ENCODE measurements around the gene SEC24D.
"Not testable (repeated sequence)": the region's sequence is repeated elsewhere in the genome, so short reads cannot be mapped to it uniquely, and the experiment has no call there.

The SEC24D gene

GRCh38 chr4:118835571-118836300 lies at the start of gene SEC24D:
SEC24D (minus strand) TSS chr4:118836126; CDS start chr4:118833696, 2,430 bp downstream.
- in situ Hi-C loops (cut with MboI; ENCODE audit: low sequenced_read_pairs), result no loop called here

- in situ Hi-C loops (cut with MboI; ENCODE audit: low sequenced_read_pairs), result no loop called here
Observed at GRCh38 chr4:118884716-118885115, 48.8 kb upstream of the SEC24D start.

GRCh38 chr4:118883861-118884260 lies 47.9 kb upstream of the SEC24D start:
- in situ Hi-C loops (cut with MboI; ENCODE audit: low sequenced_read_pairs), result no loop called here

GRCh38 chr4:118881512-118882146 lies 45.7 kb upstream of the SEC24D start:
- in situ Hi-C loops (cut with MboI; ENCODE audit: low sequenced_read_pairs), result no loop called here

GRCh38 chr4:118879409-118879808 lies 43.5 kb upstream of the SEC24D start:
- in situ Hi-C loops (cut with MboI; ENCODE audit: low sequenced_read_pairs), result no loop called here

GRCh38 chr4:118878507-118878906 lies 42.6 kb upstream of the SEC24D start:
- in situ Hi-C loops (cut with MboI; ENCODE audit: low sequenced_read_pairs), result not testable (repeated sequence)

- in situ Hi-C loops (cut with MboI; ENCODE audit: low sequenced_read_pairs), result no loop called here
Observed at GRCh38 chr4:118877797-118878196, 41.9 kb upstream of the SEC24D start.

GRCh38 chr4:118872181-118872580 lies 36.3 kb upstream of the SEC24D start:
- in situ Hi-C loops (cut with MboI; ENCODE audit: low sequenced_read_pairs), result no loop called here

GRCh38 chr4:118869808-118870342 lies 33.9 kb upstream of the SEC24D start:
- in situ Hi-C loops (cut with MboI; ENCODE audit: low sequenced_read_pairs), result no loop called here

GRCh38 chr4:118867311-118868067 lies 31.6 kb upstream of the SEC24D start:
- in situ Hi-C loops (cut with MboI; ENCODE audit: low sequenced_read_pairs), result no loop called here

- in situ Hi-C loops (cut with MboI; ENCODE audit: low sequenced_read_pairs), result no loop called here
Observed at GRCh38 chr4:118866442-118866841, 30.5 kb upstream of the SEC24D start.

- in situ Hi-C loops (cut with MboI; ENCODE audit: low sequenced_read_pairs), result no loop called here
Observed at GRCh38 chr4:118865091-118865708, 29.3 kb upstream of the SEC24D start.

GRCh38 chr4:118858779-118859178 lies 22.9 kb upstream of the SEC24D start:
- in situ Hi-C loops (cut with MboI; ENCODE audit: low sequenced_read_pairs), result no loop called here

GRCh38 chr4:118857760-118858159 lies 21.8 kb upstream of the SEC24D start:
- in situ Hi-C loops (cut with MboI; ENCODE audit: low sequenced_read_pairs), result no loop called here

- in situ Hi-C loops (cut with MboI; ENCODE audit: low sequenced_read_pairs), result no loop called here
Observed at GRCh38 chr4:118850488-118851173, 14.7 kb upstream of the SEC24D start.

- in situ Hi-C loops (cut with MboI; ENCODE audit: low sequenced_read_pairs), result no loop called here
Observed at GRCh38 chr4:118849867-118850487, 14.1 kb upstream of the SEC24D start.

- in situ Hi-C loops (cut with MboI; ENCODE audit: low sequenced_read_pairs), result no loop called here
Observed at GRCh38 chr4:118848901-118849300, 13.0 kb upstream of the SEC24D start.

GRCh38 chr4:118848242-118848641 lies 12.3 kb upstream of the SEC24D start:
- in situ Hi-C loops (cut with MboI; ENCODE audit: low sequenced_read_pairs), result no loop called here

GRCh38 chr4:118846979-118847378 lies 11.1 kb upstream of the SEC24D start:
- in situ Hi-C loops (cut with MboI; ENCODE audit: low sequenced_read_pairs), result no loop called here

GRCh38 chr4:118845552-118846050 lies 9.7 kb upstream of the SEC24D start:
- in situ Hi-C loops (cut with MboI; ENCODE audit: low sequenced_read_pairs), result no loop called here
